GM15510 (cell line): Measurements from ENCODE around the gene S100A9.

Source experiments
- POLR2A ChIP-seq: IDR thresholded peaks from 3 replicates; pipeline ENCODE4 v1.6.1; 2011; ENCODE audit warnings: borderline replicate concordance; ENCODE audit not compliant: insufficient read length; ENCODE audit errors: extremely low read depth

Gene S100A9

DNA sequence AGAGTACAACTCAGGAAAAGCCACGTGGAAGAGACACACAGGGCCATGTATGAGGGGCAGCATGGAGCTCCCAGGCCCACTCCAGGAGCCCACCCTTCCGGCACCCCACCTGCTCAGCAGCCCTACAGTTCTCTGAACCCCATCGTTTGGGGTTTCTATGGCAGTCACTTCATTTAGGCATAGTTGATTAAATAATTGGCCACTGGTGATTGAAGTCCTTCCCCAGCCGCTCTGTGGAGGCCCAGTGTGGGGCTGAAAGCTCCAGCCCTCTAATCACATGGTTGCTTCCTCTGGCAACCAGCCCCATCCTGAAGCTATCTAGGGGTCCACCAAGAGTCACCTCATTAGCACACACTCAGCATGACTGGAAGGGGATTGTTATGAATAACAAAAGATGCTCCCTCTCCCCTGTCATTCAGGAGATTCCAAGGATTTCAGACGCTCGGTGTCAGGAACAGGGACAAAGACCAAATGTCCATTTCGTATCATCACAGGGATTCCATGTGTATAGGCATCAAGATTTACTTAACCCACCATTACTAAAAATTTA lies 46.5 kb downstream of the S100A9 start:
- no peak for TF ChIP-seq POLR2A

DNA sequence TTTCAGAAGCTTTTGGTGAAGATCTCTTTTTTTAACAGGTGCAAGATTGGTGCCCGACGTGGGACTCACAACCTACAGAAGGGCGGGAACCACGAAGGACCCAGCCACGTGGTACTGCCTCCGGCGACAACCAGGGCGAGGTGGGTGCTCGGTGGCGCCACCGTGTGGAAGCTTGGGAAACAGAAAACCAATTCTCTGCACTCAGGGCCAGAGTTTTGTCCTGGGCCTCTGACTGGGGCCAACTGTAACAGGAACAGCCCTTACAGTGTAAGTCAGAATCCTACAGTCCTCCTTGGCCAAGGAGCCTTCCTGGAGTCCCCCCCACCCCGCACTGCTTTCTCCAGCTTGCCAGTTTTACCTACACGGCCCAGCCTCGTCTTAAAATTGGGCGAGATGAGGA lies 47.1 kb downstream of the S100A9 start:
- no peak for TF ChIP-seq POLR2A
